Natural killer cell treated with Interleukin-12 subunit alpha and Interleukin-12 subunit beta and Interleukin-15 and Interleukin-18, amount 100 ng/mL, for 72 hours (primary cell): ENCODE measurements around the gene CACNA2D1. TPM values are rescaled to one million over a fixed set of nuclear protein-coding genes. Genes with fewer than 3 reads are reported as not detected.
"Not testable (repeated sequence)": the region's sequence is repeated elsewhere in the genome, so short reads cannot be mapped to it uniquely, and the experiment has no call there.

Experiments used
- ATAC-seq, 2 donors: fragments of 150-1000 bp; cut with Tn5 transposase in 1 of 2; sonication (Bioruptor Pico), chemical (Tn5 transposase) in 1 of 2; 2 replicates each; pipeline ENCODE4 v1.10.0; 2021
- DNase-seq: peaks from one replicate; pipeline ENCODE4 v3.0.0; 2022; ENCODE audit warnings: low spot score
- H3K27ac Mint-ChIP-seq, 2 donors: 1 replicate in 1 of 2; 2 replicates in 1 of 2; pipeline ENCODE4 v1.8.0; 2022; ENCODE audit warnings: mixed read lengths in 2 of 2, mild to moderate bottlenecking in 1 of 2, moderate library complexity in 1 of 2
- H3K27me3 Mint-ChIP-seq, 2 donors: 1 replicate in 1 of 2; 2 replicates in 1 of 2; pipeline ENCODE4 v1.8.0; 2022; ENCODE audit warnings: mixed read lengths in 2 of 2
- H3K36me3 Mint-ChIP-seq: one replicate; pipeline ENCODE4 v1.8.0; 2022; ENCODE audit warnings: mixed read lengths
- H3K4me1 Mint-ChIP-seq, 2 donors: 1 replicate in 1 of 2; 2 replicates in 1 of 2; pipeline ENCODE4 v1.8.0; 2022; ENCODE audit warnings: low read depth in 2 of 2, mixed read lengths in 2 of 2, mild to moderate bottlenecking in 1 of 2
- H3K4me3 Mint-ChIP-seq: one replicate; pipeline ENCODE4 v1.8.0; 2022; ENCODE audit warnings: mixed read lengths
- H3K9me3 Mint-ChIP-seq: 2 replicates; pipeline ENCODE4 v1.8.0; 2022; ENCODE audit warnings: mixed read lengths
- total RNA-seq, 2 donors: library from RNA; stranded (reverse); gene quantifications; one replicate each; pipeline ENCODE4 v1.2.3, GENCODE V29; 2022

Gene CACNA2D1
- total RNA-seq, 2 donors from 2014 or later, result not detected

DNA sequence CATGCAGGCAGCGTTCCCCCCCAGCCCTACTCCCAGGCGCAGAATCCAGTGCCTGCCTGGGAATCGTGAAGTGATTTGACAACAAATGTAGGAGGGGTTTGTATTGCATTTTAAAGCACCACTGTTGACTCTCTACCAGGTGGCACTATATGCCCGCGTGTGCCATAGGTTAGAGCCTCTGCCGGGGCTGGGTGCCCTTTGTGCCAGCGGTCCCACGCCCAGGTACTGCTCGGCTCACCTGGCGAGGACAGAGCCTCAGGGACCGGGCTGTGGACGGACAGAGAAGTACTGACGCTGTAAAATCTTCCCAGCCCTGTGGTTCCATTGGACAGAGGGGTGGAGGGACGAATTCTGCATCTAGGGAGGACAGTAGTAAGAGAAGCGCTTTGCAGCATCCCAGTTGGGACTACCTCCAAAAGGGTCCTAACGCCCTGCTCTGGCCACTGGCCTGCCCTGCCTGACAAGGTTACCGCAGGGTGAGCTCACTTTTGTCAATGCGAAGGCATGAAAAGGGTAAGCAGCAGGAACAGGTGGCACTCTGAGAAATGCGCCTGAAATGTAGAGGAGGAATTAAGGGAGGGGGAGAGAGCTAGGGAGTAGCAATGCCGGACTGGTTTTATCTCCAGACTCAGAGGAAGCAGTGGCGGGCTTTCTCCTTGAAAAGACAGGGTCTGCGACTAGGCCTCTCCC lies 788 bp upstream of the CACNA2D1 start:
- Mint-ChIP-seq H3K9me3 (no peaks in the 10 kb centered on the region), H3K27ac (no peak overlapping the region), H3K4me1 (no peaks in the 10 kb centered on the region), H3K4me3 (no peak overlapping the region), H3K36me3 (no peaks in the 10 kb centered on the region), H3K27me3 (peaks cover 20 to 28% of the 10 kb centered on the region in 2 donors)
- DNase-seq, result peak; percentile 48
- ATAC-seq, result peak in 1 of 2 donors; percentile 27

- no peak overlapping the region for H3K27ac Mint-ChIP-seq
- H3K9me3 Mint-ChIP-seq, result no peaks in the 10 kb centered on the region
- no peaks in the 10 kb centered on the region for H3K36me3 Mint-ChIP-seq
- peaks cover 20 to 28% of the 10 kb centered on the region in 2 donors for H3K27me3 Mint-ChIP-seq
- peak in 1 of 2 donors; percentile 6 for ATAC-seq
- H3K4me3 Mint-ChIP-seq, result no peak overlapping the region
- H3K4me1 Mint-ChIP-seq, result no peaks in the 10 kb centered on the region
- no peak for DNase-seq
Observed at GRCh38 chr7:82443036-82443546, 486 bp downstream of the CACNA2D1 start.

DNA sequence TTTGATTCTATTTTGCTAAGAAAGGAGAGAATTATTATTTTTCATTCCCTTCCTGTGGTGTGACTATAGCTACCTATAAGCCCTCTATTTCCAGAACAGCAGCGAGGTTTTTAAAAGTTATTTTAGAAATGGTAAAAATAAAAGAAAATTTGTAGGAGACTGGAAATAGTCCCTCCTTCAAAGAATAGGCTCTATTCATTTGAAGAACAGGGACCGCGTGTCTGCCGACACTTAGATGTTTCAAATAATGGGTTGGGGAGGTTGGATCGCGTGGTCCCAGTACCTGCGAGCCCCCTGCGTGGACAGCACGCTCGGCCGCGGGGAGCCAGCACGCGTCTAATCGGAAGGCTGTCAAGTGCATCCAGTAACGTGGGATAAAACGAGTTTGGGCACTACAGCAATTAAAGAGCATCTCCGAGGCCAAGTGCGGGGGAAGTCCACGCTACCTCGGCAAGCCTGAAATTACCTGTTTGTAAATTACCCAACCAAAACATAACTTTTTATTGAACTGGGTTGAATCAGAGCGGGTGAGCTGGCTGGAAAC lies 1.0 kb downstream of the CACNA2D1 start:
- Mint-ChIP-seq H3K4me1 (no peaks in the 10 kb centered on the region), H3K4me3 (no peak overlapping the region), H3K27me3 (peaks cover 20 to 28% of the 10 kb centered on the region in 2 donors), H3K36me3 (no peaks in the 10 kb centered on the region), H3K27ac (no peak overlapping the region), H3K9me3 (no peaks in the 10 kb centered on the region)
- DNase-seq (no peak), ATAC-seq (no peak)

DNA sequence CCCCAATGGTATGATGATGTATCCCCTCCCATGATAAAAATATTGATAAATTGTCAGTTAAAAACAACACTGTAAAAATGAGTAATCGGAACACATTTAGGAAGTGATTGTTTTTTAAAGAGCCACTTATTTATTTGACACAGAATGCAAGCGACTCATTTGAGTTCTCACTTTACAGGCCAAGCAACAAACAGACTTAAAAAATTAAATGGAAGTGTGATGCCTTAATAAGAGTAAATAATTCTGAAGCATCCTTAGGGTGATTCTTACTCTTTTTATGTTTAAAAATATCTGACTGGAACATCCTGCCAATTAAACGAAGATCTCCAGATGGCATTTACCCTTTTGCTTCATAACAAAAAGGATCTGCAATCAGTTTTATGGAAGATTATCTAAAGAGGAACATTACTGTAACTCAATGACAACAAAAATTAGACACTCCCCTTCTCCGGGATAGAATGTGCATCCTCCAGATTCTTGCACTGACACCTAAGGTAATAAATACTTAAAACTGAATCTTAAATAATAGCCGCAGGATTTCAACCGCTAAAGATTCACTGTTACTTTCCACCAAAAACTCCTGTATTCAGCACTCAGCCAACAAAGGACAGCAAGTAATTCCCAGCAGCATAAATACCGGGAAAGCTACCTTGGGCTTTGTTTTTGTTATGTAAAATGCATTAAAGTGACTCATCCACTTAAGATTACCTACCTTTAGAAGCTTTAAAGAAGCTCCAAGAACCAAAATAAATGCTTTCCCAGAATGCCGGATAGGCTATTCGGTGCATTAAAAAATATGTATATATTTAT lies 1.7 kb downstream of the CACNA2D1 start:
- Mint-ChIP-seq H3K4me1 (no peaks in the 10 kb centered on the region), H3K36me3 (no peaks in the 10 kb centered on the region), H3K27ac (no peak overlapping the region), H3K27me3 (peaks cover 19 to 28% of the 10 kb centered on the region in 2 donors), H3K4me3 (no peak overlapping the region), H3K9me3 (no peaks in the 10 kb centered on the region)
- DNase-seq (no peak), ATAC-seq (no peak)

- Mint-ChIP-seq H3K36me3 (no peaks in the 10 kb centered on the region), H3K27me3 (peaks cover 11 to 12% of the 10 kb centered on the region in 2 donors), H3K9me3 (no peaks in the 10 kb centered on the region), H3K4me3 (no peak overlapping the region), H3K4me1 (no peaks in the 10 kb centered on the region), H3K27ac (no peak overlapping the region)
- DNase-seq, result no peak
- no peak for ATAC-seq
Observed at GRCh38 chr7:82438521-82438920, 5.1 kb downstream of the CACNA2D1 start.

GRCh38 chr7:82435769-82436168 lies 7.8 kb downstream of the CACNA2D1 start:
- no peaks in the 10 kb centered on the region for H3K36me3 Mint-ChIP-seq
- no peaks in the 10 kb centered on the region for H3K9me3 Mint-ChIP-seq
- DNase-seq, result no peak
- no peaks in the 10 kb centered on the region for H3K27me3 Mint-ChIP-seq
- H3K4me3 Mint-ChIP-seq, result no peak overlapping the region
- H3K4me1 Mint-ChIP-seq, result no peaks in the 10 kb centered on the region
- no peak overlapping the region for H3K27ac Mint-ChIP-seq
- ATAC-seq, result no peak

- no peak for DNase-seq
- ATAC-seq, result no peak
- H3K27ac Mint-ChIP-seq, result no peak overlapping the region
- H3K4me1 Mint-ChIP-seq, result no peaks in the 10 kb centered on the region
- H3K27me3 Mint-ChIP-seq, result no peaks in the 10 kb centered on the region
- H3K36me3 Mint-ChIP-seq, result no peaks in the 10 kb centered on the region
- H3K4me3 Mint-ChIP-seq, result no peak overlapping the region
- H3K9me3 Mint-ChIP-seq, result no peaks in the 10 kb centered on the region
Observed at GRCh38 chr7:82434275-82435022, 9.1 kb downstream of the CACNA2D1 start.

DNA sequence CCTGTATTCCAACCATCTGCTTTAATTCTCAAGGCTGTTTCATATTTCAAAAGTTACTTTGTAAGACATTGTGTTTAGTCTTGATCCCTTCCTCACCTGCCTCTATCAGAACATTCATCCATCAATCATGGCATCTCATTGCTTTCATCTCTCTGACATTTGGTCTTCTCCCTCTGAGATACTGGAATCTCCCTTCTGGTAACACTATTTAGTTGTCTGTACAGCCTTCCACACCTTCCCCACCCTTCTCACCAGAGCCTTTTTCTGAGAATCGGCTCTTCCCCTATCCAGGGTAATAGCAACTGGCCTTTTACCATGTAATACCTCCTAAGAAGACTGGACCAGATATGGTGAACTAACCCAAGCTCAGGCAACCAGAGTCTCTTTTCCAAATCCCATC lies 10.1 kb downstream of the CACNA2D1 start:
- Mint-ChIP-seq H3K9me3 (no peaks in the 10 kb centered on the region), H3K4me3 (no peak overlapping the region)

DNA sequence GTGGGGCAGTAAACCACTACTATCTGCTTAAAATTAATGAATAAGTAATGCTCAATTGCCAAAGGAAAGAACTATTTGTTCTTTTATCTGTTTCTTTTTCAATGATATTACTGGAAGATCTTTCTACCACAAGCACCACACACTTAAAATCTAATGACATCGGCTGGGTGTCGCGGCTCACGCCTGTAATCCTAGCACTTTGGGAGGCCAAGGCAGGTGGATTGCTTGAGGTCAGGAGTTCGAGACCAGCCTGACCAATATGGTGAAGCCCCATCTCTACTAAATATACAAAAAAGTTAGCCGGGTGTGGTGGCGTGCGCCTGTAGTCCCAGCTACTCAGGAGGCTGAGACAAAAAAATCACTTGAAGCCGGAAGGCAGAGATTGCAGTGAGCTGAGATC lies 10.8 kb downstream of the CACNA2D1 start:
- ATAC-seq, H3K4me1 Mint-ChIP-seq, H3K36me3 Mint-ChIP-seq, H3K27ac Mint-ChIP-seq, H3K4me3 Mint-ChIP-seq, DNase-seq, H3K9me3 Mint-ChIP-seq, H3K27me3 Mint-ChIP-seq: not testable (repeated sequence)

More for the DNA sequence above, 10.1 kb downstream of the CACNA2D1 start:
- DNase-seq, result no peak
- no peaks in the 10 kb centered on the region for H3K27me3 Mint-ChIP-seq
- no peak for ATAC-seq
- no peak overlapping the region for H3K27ac Mint-ChIP-seq
- no peaks in the 10 kb centered on the region for H3K4me1 Mint-ChIP-seq
- no peaks in the 10 kb centered on the region for H3K36me3 Mint-ChIP-seq

- Mint-ChIP-seq H3K9me3 (no peaks in the 10 kb centered on the region), H3K27ac (no peak overlapping the region), H3K4me1 (no peaks in the 10 kb centered on the region), H3K4me3 (no peak overlapping the region), H3K36me3 (no peaks in the 10 kb centered on the region), H3K27me3 (no peaks in the 10 kb centered on the region)
- ATAC-seq, result no peak
- DNase-seq, result no peak
Observed at GRCh38 chr7:82430500-82431465, 12.8 kb downstream of the CACNA2D1 start.

GRCh38 chr7:82429408-82429807 lies 14.2 kb downstream of the CACNA2D1 start:
- Mint-ChIP-seq H3K4me3 (no peak overlapping the region), H3K9me3 (no peaks in the 10 kb centered on the region), H3K27ac (no peak overlapping the region), H3K27me3 (no peaks in the 10 kb centered on the region), H3K4me1 (no peaks in the 10 kb centered on the region), H3K36me3 (no peaks in the 10 kb centered on the region)
- no peak for DNase-seq
- ATAC-seq, result no peak

DNA sequence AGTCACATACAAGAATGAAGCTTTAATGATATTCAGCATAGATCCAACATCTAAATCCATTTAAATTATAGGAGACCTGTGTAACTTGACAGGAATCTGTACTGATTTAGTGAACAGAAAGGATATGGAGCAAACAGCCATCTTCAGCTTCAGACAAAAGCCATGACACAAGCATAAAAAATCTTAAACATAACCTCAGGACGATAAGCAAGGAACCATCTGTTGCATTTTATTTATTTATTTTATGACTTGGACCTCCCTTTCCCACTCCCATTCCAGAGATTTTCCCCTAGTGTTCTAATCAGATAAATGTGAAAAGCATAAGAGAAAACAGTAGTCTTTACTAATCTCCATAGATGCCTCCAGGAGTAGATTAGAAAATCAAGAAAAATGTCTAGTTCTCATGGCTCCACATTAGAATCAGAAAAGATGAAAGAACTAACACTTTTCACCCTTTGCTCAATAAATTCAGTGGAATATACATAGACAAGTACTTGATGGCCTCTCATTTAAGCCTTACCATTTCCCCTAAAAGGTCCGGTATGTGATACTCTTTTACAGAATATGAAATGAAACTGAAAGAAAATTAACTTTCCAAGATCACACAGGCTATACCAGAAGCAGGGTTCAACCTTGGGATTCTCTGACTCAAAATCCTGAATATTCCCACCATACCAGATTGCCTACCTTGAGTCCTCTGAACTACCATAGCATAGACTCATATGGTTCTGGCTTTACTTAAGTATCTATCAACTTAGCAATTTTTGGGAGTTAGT lies 15.2 kb downstream of the CACNA2D1 start:
- H3K27ac Mint-ChIP-seq, result no peak overlapping the region
- H3K9me3 Mint-ChIP-seq, result no peaks in the 10 kb centered on the region
- no peaks in the 10 kb centered on the region for H3K27me3 Mint-ChIP-seq
- H3K4me3 Mint-ChIP-seq, result no peak overlapping the region
- H3K36me3 Mint-ChIP-seq, result no peaks in the 10 kb centered on the region
- DNase-seq (no peak), ATAC-seq (no peak)
- H3K4me1 Mint-ChIP-seq, result no peaks in the 10 kb centered on the region
